AG09309 (cell line): ENCODE measurements around the gene FNDC3A.

Experiments
- DNase-seq: peaks from one replicate; pipeline ENCODE4 v3.0.0-alpha.2; 2010; ENCODE audit warnings: low read depth
- H3K4me3 ChIP-seq: 2 replicates; pipeline ENCODE4 v1.5.1; 2011; ENCODE audit warnings: mild to moderate bottlenecking, low read depth, low read length, moderate library complexity; ENCODE audit not compliant: control insufficient read depth
- TF ChIP-seq, protein P1 (sequence below): IDR thresholded peaks from 2 replicates; pipeline ENCODE4 v1.5.1; 2011; ENCODE audit warnings: mild to moderate bottlenecking, low read depth, low read length, inconsistent platforms; ENCODE audit not compliant: insufficient read depth, control insufficient read depth; ENCODE audit errors: missing control alignments

The FNDC3A gene

DNA sequence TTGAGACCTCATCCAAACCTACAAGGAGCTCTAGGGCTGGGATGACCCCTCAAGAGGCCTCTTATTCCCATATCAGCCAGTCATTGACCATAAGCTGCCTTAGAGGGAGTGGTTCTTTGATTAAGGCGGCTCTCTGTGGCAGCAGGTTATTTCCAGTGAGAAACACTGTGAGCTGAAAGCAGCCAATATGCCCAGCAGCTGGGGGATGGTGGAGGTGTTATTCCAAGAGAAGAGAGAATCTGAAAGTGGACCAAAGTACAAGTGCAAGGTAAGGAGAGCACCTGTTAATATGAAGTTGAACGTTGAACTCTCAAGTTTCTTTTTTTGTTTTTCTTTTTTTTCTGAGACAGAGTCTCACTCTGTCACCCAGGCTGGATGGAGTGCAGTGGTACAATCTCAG is 20.2 kb upstream of the FNDC3A start:
- no peak for DNase-seq
- H3K4me3 ChIP-seq = no peak overlapping the region
- TF ChIP-seq, protein P1, sequence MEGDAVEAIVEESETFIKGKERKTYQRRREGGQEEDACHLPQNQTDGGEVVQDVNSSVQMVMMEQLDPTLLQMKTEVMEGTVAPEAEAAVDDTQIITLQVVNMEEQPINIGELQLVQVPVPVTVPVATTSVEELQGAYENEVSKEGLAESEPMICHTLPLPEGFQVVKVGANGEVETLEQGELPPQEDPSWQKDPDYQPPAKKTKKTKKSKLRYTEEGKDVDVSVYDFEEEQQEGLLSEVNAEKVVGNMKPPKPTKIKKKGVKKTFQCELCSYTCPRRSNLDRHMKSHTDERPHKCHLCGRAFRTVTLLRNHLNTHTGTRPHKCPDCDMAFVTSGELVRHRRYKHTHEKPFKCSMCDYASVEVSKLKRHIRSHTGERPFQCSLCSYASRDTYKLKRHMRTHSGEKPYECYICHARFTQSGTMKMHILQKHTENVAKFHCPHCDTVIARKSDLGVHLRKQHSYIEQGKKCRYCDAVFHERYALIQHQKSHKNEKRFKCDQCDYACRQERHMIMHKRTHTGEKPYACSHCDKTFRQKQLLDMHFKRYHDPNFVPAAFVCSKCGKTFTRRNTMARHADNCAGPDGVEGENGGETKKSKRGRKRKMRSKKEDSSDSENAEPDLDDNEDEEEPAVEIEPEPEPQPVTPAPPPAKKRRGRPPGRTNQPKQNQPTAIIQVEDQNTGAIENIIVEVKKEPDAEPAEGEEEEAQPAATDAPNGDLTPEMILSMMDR = no peak

DNA sequence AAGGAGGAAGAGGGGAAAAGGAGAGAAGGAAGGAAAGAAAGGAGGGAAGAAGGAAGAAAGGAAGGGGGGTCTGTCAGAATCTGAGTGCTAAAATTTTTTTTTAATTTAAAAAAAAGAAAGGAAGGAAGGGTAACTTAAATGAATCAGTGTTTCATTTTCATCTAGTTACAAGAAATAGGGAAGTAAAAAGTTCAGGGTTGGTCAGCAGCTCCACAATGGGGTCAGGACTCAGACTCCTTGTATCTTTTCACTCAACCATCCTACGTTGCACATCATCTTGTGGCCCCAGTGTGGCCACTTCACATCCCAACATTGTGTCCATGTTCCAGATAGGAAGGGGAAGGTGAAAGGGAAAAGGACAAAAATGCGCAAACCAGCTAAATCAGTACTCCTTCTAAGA is 14.3 kb upstream of the FNDC3A start:
- no peak overlapping the region for H3K4me3 ChIP-seq
- no peak for DNase-seq
- TF ChIP-seq, protein P1 = no peak

DNA sequence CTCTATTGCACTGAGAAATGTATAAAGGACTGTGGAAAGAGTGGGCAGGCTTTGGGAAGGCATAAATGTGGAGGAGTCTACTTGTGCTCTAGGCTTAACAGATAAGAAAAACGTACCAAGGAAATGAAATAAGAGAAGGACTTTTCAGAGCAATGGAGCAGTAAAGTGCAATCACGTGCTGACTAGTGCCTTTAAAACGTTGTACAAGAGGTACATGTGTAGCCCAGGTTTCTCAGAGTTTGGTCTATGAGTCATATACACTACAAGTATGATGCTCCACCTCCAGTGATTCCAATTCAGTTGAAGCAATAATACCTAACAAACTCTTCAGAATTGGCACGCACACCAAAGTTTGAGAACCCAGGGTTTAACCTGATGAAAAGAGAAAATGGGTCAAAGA is 13.4 kb upstream of the FNDC3A start:
- H3K4me3 ChIP-seq = no peak overlapping the region
- TF ChIP-seq, protein P1 = no peak
- DNase-seq = no peak

DNA sequence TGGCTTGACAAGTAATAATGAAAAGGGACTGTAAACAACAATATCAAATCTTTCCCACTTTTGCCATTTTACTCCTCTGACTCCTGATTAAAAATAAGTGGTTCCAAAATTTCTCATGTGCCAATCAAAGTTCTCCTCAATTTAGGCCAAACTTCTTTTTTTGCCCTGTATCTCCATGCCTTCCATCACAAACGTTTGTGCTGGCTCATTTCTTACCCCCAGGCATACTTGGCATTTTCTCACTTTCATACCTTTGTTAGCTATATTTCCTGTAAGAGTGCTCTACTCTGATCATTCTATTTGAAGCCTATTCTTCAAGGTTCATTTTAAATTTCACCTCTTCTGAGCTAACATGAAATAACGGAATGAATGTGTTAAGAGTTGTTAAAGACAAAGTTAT is 10.0 kb upstream of the FNDC3A start:
- no peak overlapping the region for H3K4me3 ChIP-seq
- DNase-seq = no peak
- TF ChIP-seq, protein P1 = no peak

DNA sequence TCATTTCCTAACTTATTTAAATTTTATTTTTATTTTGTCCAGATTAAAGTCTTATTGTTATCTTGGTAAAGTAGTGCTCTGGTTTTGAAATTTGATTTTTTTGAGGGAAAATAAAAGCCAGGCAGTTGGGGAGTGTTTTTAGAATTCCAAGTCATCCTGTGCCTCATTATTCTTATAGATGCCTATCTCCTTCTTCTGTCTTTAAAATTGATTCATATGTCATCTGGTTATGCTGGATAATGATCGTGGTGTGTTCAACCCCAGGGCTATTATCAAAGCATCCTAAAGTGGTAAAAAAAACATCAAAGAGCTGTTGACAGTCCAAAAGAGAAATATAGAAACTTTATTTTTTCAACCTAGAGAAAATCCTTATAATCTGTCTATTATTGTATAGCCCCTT is 6.0 kb upstream of the FNDC3A start:
- DNase-seq = no peak
- TF ChIP-seq, protein P1 = no peak
- no peak overlapping the region for H3K4me3 ChIP-seq

DNA sequence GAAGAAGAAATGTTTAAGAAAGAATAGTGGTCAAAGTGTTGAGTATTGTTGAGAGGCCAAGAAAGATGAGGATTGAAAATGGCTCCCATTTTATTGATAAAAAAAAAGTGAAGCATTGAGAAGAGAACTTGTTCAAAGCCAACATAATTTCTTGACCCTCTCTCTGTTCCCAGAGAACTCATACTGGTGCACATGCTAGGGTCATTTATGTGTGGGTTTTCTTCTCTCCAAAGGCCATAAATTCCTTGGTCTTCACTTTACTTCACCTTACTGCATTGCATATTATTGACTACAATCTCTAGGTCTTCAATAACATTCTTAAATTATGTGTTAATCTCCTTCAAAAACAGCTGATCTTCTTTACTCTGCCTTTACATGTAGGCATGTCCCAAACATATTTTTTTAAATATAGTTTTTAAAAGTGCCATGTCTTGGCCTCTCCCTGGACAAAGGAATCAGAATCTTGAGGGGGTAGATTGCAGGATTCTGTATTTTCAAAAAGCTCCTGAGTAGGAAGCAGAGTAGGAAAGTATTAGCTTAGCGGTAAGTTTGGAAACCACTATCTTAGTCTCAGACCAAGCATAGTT is 1.8 kb upstream of the FNDC3A start:
- H3K4me3 ChIP-seq = no peak overlapping the region
- DNase-seq = no peak
- TF ChIP-seq, protein P1 = no peak
